H9 (cell line): ENCODE measurements around the gene CENPI. TPM values are rescaled to one million over a fixed set of nuclear protein-coding genes. Genes with fewer than 3 reads are reported as not detected.
"Not testable (repeated sequence)": the region's sequence is repeated elsewhere in the genome, so short reads cannot be mapped to it uniquely, and the experiment has no call there.

Experiments
- DNase-seq: peaks from one replicate; pipeline ENCODE4 v3.0.0-alpha.2; 2017
- H2AFZ ChIP-seq: one replicate; pipeline ENCODE4 v1.6.1; 2013; ENCODE audit warnings: mild to moderate bottlenecking, low read length, control low read depth, moderate library complexity
- H2AK5ac ChIP-seq: 2 replicates; pipeline ENCODE4 v1.6.1; 2013; ENCODE audit warnings: low read length, control low read depth, mixed read lengths; ENCODE audit not compliant: insufficient read length
- H2BK120ac ChIP-seq: one replicate; pipeline ENCODE4 v1.6.1; 2013; ENCODE audit warnings: low read depth, mild to moderate bottlenecking, low read length, control low read depth, inconsistent platforms; ENCODE audit not compliant: poor library complexity, severe bottlenecking
- H2BK12ac ChIP-seq: 2 replicates; pipeline ENCODE4 v1.6.1; 2013; ENCODE audit warnings: low read length, control low read depth, mixed read lengths, low read depth; ENCODE audit not compliant: insufficient read length
- H2BK15ac ChIP-seq: 2 replicates; pipeline ENCODE4 v1.6.1; 2013; ENCODE audit warnings: low read depth, low read length, control low read depth
- H2BK20ac ChIP-seq: one replicate; pipeline ENCODE4 v1.6.1; 2013; ENCODE audit warnings: low read depth, mild to moderate bottlenecking, low read length, control low read depth, inconsistent platforms; ENCODE audit not compliant: poor library complexity, severe bottlenecking
- H2BK5ac ChIP-seq: 2 replicates; pipeline ENCODE4 v1.6.1; 2013; ENCODE audit warnings: low read length, control low read depth, mixed read lengths; ENCODE audit not compliant: insufficient read length
- H3K14ac ChIP-seq: 2 replicates; pipeline ENCODE4 v1.6.1; 2013; ENCODE audit warnings: low read length, control low read depth; ENCODE audit not compliant: insufficient read depth
- H3K18ac ChIP-seq: 2 replicates; pipeline ENCODE4 v1.6.1; 2013; ENCODE audit warnings: low read depth, mild to moderate bottlenecking, mixed read lengths, low read length, control low read depth; ENCODE audit not compliant: insufficient read length
- H3K23ac ChIP-seq: 2 replicates; pipeline ENCODE4 v1.6.1; 2013; ENCODE audit warnings: low read length, control low read depth, mixed read lengths, low read depth; ENCODE audit not compliant: insufficient read length
- H3K23me2 ChIP-seq: 2 replicates; pipeline ENCODE4 v1.6.1; 2013; ENCODE audit warnings: low read depth, mild to moderate bottlenecking, mixed read lengths, low read length, control low read depth; ENCODE audit not compliant: insufficient read length, poor library complexity, severe bottlenecking
- H3K27ac ChIP-seq: 2 replicates; pipeline ENCODE4 v1.5.1; 2013; ENCODE audit warnings: low read length, control low read depth, mixed read lengths, low read depth; ENCODE audit not compliant: insufficient read length
- H3K27me3 ChIP-seq: 2 replicates; pipeline ENCODE4 v1.6.1; 2013; ENCODE audit warnings: low read length, control low read depth, inconsistent platforms; ENCODE audit not compliant: insufficient read depth
- H3K4ac ChIP-seq: 2 replicates; pipeline ENCODE4 v1.6.1; 2013; ENCODE audit warnings: low read depth, mild to moderate bottlenecking, control low read depth, inconsistent platforms, low read length, moderate library complexity
- H3K4me1 ChIP-seq: 2 replicates; pipeline ENCODE4 v1.6.1; 2013; ENCODE audit warnings: low read length, control low read depth, inconsistent platforms; ENCODE audit not compliant: insufficient read depth
- H3K4me2 ChIP-seq: 2 replicates; pipeline ENCODE4 v1.6.1; 2013; ENCODE audit warnings: low read length, control low read depth, mixed read lengths; ENCODE audit not compliant: insufficient read length, insufficient read depth
- H3K56ac ChIP-seq: 2 replicates; pipeline ENCODE4 v1.6.1; 2013; ENCODE audit warnings: low read depth, mild to moderate bottlenecking, mixed read lengths, low read length, control low read depth; ENCODE audit not compliant: insufficient read length
- H3K79me1 ChIP-seq: 2 replicates; pipeline ENCODE4 v1.6.1; 2013; ENCODE audit warnings: low read depth, mild to moderate bottlenecking, moderate library complexity, low read length, control low read depth, inconsistent platforms; ENCODE audit not compliant: insufficient read depth, poor library complexity, severe bottlenecking
- H3K79me2 ChIP-seq: 2 replicates; pipeline ENCODE4 v1.6.1; 2013; ENCODE audit warnings: low read length, control low read depth, inconsistent platforms; ENCODE audit not compliant: insufficient read depth
- H3K9ac ChIP-seq: 2 replicates; pipeline ENCODE4 v1.6.1; 2013; ENCODE audit warnings: low read length, control low read depth, mixed read lengths; ENCODE audit not compliant: insufficient read length; ENCODE audit errors: extremely low read depth
- H3K9me3 ChIP-seq: one replicate; pipeline ENCODE4 v1.6.1; 2013; ENCODE audit warnings: low read depth, low read length, inconsistent platforms; ENCODE audit not compliant: control insufficient read depth
- H3T11ph ChIP-seq: one replicate; pipeline ENCODE4 v1.6.1; 2013; ENCODE audit warnings: mild to moderate bottlenecking, low read length, control low read depth, inconsistent platforms
- H4K20me1 ChIP-seq: one replicate; pipeline ENCODE4 v1.6.1; 2013; ENCODE audit not compliant: control insufficient read depth, insufficient read length, insufficient read depth
- H4K5ac ChIP-seq: 2 replicates; pipeline ENCODE4 v1.6.1; 2013; ENCODE audit warnings: low read depth, mild to moderate bottlenecking, mixed read lengths, low read length, control low read depth; ENCODE audit not compliant: insufficient read length
- H4K8ac ChIP-seq: replicated peaks from 2 replicates; pipeline ENCODE4 v1.6.1; 2013; ENCODE audit warnings: low read length, control low read depth, mixed read lengths, low read depth; ENCODE audit not compliant: insufficient read length
- H4K91ac ChIP-seq: 2 replicates; pipeline ENCODE4 v1.6.1; 2013; ENCODE audit warnings: low read depth, mild to moderate bottlenecking, moderate library complexity, mixed read lengths, low read length, control low read depth; ENCODE audit not compliant: insufficient read length
- H3K27ac Mint-ChIP-seq, 3 experiments: 2 replicates in 2 of 3; 3 replicates in 1 of 3; pipeline ENCODE4 v1.8.0; 2020 to 2021; ENCODE audit warnings: mixed read lengths in 3 of 3, mild to moderate bottlenecking in 1 of 3, moderate library complexity in 1 of 3
- H3K27me3 Mint-ChIP-seq: 2 replicates; pipeline ENCODE4 v1.8.0; 2021; ENCODE audit warnings: low read depth, mild to moderate bottlenecking, moderate library complexity, mixed read lengths
- H3K36me3 Mint-ChIP-seq, 3 experiments: 2 replicates in 2 of 3; 3 replicates in 1 of 3; pipeline ENCODE4 v1.8.0; 2020 to 2021; ENCODE audit warnings: low read depth in 3 of 3, mixed read lengths in 3 of 3; ENCODE audit not compliant: insufficient read depth in 1 of 3
- H3K4me1 Mint-ChIP-seq, 2 experiments: 2 replicates each; pipeline ENCODE4 v1.8.0; 2020; ENCODE audit warnings: mixed read lengths in 2 of 2
- H3K4me3 Mint-ChIP-seq, 2 experiments: 2 replicates in 1 of 2; 3 replicates in 1 of 2; pipeline ENCODE4 v1.8.0; 2020 to 2021; ENCODE audit warnings: mild to moderate bottlenecking in 2 of 2, mixed read lengths in 2 of 2, moderate library complexity in 1 of 2
- H3K9me3 Mint-ChIP-seq, 2 experiments: 2 replicates in 1 of 2; 3 replicates in 1 of 2; pipeline ENCODE4 v1.8.0; 2020; ENCODE audit warnings: mild to moderate bottlenecking in 2 of 2, mixed read lengths in 2 of 2, moderate library complexity in 1 of 2
- WGBS: extraction: QIAGEN DNeasy Blood & Tissue Kit; methylation state at CpG from one replicate; pipeline ENCODE4 v1.1.7; 2013; ENCODE audit warnings: missing lambda C conversion rate, low lambda C conversion rate, mixed read lengths; ENCODE audit not compliant: insufficient read length; ENCODE audit errors: extremely low coverage; 5-methylcytosine and 5-hydroxymethylcytosine counted together
- total RNA-seq: library from RNA; stranded (reverse); gene quantifications from 2 replicates; pipeline ENCODE4 v1.2.1, GENCODE V29; 2021
- TF ChIP-seq, protein P1 (sequence below): fragments of 200-600 bp; sonication (generic); conservative IDR thresholded peaks from 3 replicates; pipeline ENCODE4 v1.8.0; 2021; ENCODE audit warnings: antibody characterized with exemption, mild to moderate bottlenecking

Gene CENPI
- total RNA-seq, 1 experiment from 2014 or later: 20.0 TPM

DNA sequence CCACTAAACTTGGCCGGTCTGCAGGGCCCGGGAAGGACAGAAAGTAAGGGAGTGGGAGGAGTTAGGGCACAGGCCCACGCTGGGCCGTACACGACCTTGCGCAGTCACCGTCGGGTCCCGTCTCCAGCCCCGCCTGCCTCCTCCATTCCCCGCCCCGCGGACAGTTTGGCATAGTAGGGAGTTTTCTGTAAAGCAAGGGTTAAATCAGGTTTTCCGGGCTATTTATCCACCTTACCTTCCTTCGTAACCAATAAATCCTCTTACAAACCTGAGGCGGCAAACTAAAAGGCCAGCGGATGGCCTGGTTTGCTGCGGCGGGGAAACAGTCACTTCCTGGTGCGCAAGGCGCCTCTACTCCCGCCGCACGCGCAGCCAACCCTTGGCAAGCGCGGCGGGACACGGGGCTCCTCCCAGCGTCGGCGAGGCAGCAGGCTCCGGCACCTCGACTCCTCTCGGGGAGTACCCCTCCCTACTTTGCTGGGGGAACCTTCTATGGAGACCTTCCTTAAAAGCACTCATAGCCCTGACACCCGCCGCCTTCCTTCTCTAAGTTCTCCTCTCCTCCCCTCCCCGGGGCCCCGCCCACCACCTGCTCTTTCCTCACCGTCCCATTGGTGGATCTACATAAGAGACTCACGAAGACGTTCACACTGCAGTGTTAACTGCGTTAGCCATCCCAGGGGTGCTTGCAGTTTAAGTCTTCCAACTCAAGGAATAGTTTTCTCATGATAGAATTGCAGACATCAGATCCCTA, 46.3 kb upstream of the CENPI start, which contains the start of gene TRMT2B:
TSS of gene TRMT2B (minus strand) at position 563 of the 754 bp plus-strand sequence. CDS start 9,822 bp downstream, outside the sequence.
- DNase-seq: peak; percentile 78
- Histone ChIP-seq H3K79me1 (no peaks in the 10 kb centered on the region), H4K91ac (no peak within 1 kb of the TSS), H3K56ac (no peak within 1 kb of the TSS), H3K23ac (no peak within 1 kb of the TSS), H3K9me3 (peaks cover 20% of the 10 kb centered on the region), H2BK15ac (no peak within 1 kb of the TSS), H2BK20ac (no peak within 1 kb of the TSS), H3T11ph (no peak within 1 kb of the TSS), H2BK5ac (no peak within 1 kb of the TSS), H3K4me1 (no peaks in the 10 kb centered on the region; the same call in 1 of the 2 replicates), H2AFZ (no peak within 1 kb of the TSS), H3K9ac (peak within 1 kb of the TSS; percentile 35), H3K27me3 (no peaks in the 10 kb centered on the region), H3K79me2 (no peaks in the 10 kb centered on the region), H3K18ac (no peak within 1 kb of the TSS), H2AK5ac (no peak within 1 kb of the TSS), H2BK12ac (no peak within 1 kb of the TSS), H3K23me2 (peaks cover 5% of the 10 kb centered on the region), H3K14ac (peak within 1 kb of the TSS; percentile 8; the same call in 1 of the 2 replicates), H3K27ac (no peak within 1 kb of the TSS), H4K20me1 (no peaks in the 10 kb centered on the region), H4K5ac (no peak within 1 kb of the TSS), H4K8ac (no peak within 1 kb of the TSS), H2BK120ac (no peak within 1 kb of the TSS), H3K4me2 (peak within 1 kb of the TSS; percentile 49), H3K4ac (no peak within 1 kb of the TSS)
- Mint-ChIP-seq H3K4me1 (peaks cover 3 to 5% of the 10 kb centered on the region in 2 experiments; a peak in 1 of 4 replicates), H3K4me3 (peak within 1 kb of the TSS; percentile 82 to 85), H3K27ac (peak within 1 kb of the TSS; percentile 40 to 93 (median 74); a peak in 4 of 7 replicates), H3K9me3 (peaks cover 59 to 69% of the 10 kb centered on the region in 2 experiments), H3K36me3 (peaks cover 16 to 22% (median 22%) of the 10 kb centered on the region in 3 experiments), H3K27me3 (no peaks in the 10 kb centered on the region)
- TF ChIP-seq, protein P1, sequence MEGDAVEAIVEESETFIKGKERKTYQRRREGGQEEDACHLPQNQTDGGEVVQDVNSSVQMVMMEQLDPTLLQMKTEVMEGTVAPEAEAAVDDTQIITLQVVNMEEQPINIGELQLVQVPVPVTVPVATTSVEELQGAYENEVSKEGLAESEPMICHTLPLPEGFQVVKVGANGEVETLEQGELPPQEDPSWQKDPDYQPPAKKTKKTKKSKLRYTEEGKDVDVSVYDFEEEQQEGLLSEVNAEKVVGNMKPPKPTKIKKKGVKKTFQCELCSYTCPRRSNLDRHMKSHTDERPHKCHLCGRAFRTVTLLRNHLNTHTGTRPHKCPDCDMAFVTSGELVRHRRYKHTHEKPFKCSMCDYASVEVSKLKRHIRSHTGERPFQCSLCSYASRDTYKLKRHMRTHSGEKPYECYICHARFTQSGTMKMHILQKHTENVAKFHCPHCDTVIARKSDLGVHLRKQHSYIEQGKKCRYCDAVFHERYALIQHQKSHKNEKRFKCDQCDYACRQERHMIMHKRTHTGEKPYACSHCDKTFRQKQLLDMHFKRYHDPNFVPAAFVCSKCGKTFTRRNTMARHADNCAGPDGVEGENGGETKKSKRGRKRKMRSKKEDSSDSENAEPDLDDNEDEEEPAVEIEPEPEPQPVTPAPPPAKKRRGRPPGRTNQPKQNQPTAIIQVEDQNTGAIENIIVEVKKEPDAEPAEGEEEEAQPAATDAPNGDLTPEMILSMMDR: no peak
- WGBS: no CpG with 5 or more reads among the region's 43 CpGs

DNA sequence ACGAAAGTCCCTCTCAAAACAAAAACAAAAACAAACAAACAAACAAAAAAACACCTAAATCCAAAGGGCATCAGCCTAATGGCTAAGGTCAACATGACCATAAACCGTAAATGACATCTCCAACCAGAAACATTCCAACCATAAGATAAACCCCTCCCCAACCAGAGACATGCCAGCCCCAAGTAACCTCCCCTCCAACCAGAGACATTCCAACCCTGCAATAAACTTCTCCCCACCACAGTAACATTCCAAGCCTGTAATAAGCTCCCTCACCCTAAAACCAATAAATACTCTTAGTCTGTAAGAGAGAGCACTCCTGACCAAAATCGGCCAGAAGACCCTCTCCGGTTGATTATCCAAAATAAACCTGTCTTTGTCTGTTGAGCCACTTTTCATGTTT, 41.5 kb upstream of the CENPI start:
- H3K27ac ChIP-seq, H3K4me2 ChIP-seq, H3K27me3 Mint-ChIP-seq, H3K4me3 Mint-ChIP-seq, H4K91ac ChIP-seq, DNase-seq, H3K9ac ChIP-seq, H3K18ac ChIP-seq, H3K56ac ChIP-seq, H3K27me3 ChIP-seq, H3K79me2 ChIP-seq, H3K4me1 Mint-ChIP-seq, H2BK5ac ChIP-seq, H3K23ac ChIP-seq, H4K20me1 ChIP-seq, H3K79me1 ChIP-seq, H2BK20ac ChIP-seq, H3T11ph ChIP-seq, H2BK120ac ChIP-seq, H3K4me1 ChIP-seq, H2BK12ac ChIP-seq, H3K27ac Mint-ChIP-seq, H4K5ac ChIP-seq, H4K8ac ChIP-seq, H2AK5ac ChIP-seq, H3K23me2 ChIP-seq, H3K4ac ChIP-seq, H2BK15ac ChIP-seq, H2AFZ ChIP-seq, H3K14ac ChIP-seq: not testable (repeated sequence)
- no CpG with 5 or more reads among the region's 4 CpGs for WGBS
- peaks cover 18% of the 10 kb centered on the region for H3K9me3 ChIP-seq
- Mint-ChIP-seq H3K36me3 (peaks cover 5 to 11% (median 10%) of the 10 kb centered on the region in 3 experiments), H3K9me3 (peaks cover 58 to 68% of the 10 kb centered on the region in 2 experiments)
